Mucosa of gallbladder (tissue), 1 donor: ENCODE measurements around the gene STX16. TPM values are rescaled to one million over a fixed set of nuclear protein-coding genes. Genes with fewer than 3 reads are reported as not detected.
A peak's percentile ranks its signal among the peaks of the same experiment; 100 is the strongest.
"Not testable (repeated sequence)": the region's sequence is repeated elsewhere in the genome, so short reads cannot be mapped to it uniquely, and the experiment has no call there.

Experiments used
- DNase-seq: peaks from one replicate; pipeline ENCODE4 v3.0.0-alpha.2; 2020; ENCODE audit warnings: low spot score
- total RNA-seq: library from RNA; stranded (reverse); gene quantifications from one replicate; pipeline ENCODE4 v1.2.1, GENCODE V29; 2021
- donor health status: DM: no; HTN: no; CAD: no.

Gene STX16
- total RNA-seq, 1 donor from 2014 or later: 63.7 TPM

DNA sequence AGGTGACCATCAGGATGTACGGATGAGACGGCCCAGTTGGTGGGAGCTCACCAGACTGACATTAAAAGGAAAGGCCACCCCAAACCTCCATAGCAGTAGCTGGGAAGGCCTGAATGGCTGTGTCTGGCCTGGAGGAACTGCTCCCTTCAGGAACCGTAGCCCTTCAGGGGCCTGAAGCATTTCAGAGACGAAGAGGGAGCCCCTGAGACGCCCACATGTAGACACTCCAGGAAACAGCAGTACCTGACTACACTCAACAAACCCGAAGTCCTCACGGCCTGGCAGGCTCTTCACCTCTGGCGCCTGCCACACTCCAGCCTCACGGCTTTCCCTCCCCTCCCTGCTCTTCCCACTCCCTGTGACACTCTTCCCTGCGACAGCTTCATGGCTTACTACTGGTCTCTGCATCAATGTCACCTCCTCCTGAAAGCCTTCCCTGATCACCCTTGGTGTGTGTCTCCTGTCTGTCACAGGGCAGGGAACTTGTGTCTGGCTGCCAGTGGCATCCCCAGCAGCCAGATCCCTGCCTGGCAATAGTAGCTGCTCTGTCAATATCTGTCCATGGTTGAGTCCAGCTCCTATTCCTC is 14.6 kb upstream of the STX16 start:
- no peak for DNase-seq

- DNase-seq: no peak
Observed at GRCh38 chr20:58636983-58637421, 14.1 kb upstream of the STX16 start.

DNA sequence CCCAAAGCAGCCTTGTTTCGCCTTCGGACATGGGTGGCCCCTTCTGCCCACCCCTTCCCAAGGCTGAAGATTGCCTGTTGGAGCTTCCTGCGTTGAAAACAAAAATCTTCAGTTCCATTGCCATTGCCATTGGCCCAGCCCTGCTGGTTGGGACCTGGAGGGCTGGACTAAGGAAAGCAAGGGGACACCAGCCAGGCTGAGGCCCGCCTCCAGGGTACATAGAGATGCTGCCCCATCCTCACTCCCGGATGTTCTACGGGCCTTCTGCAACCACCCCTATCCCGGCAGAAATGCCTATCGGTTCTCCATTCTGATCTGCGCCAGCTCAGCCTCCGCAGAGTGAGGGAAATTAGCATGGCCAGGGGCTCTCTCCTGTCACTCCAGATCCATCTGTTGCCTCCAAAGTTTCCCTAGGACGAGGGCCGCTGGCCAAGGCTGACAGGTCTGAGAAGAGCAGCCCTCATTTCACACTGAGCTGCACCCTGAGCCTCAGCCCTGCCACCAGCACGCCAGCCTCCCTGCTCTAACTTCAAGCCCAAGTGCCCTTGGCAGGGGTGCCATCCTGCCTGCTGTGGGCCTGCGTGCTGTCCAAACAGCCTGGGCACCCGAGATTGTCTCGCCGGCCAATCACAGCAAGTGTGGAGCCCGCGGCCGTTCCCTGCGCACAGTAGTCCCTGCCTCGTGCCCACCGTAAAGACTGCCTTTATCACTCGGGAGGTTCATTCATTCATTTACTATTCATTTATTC is 13.4 kb upstream of the STX16 start:
- DNase-seq: no peak

- DNase-seq: no peak
Observed at GRCh38 chr20:58638467-58639181, 12.5 kb upstream of the STX16 start.

DNA sequence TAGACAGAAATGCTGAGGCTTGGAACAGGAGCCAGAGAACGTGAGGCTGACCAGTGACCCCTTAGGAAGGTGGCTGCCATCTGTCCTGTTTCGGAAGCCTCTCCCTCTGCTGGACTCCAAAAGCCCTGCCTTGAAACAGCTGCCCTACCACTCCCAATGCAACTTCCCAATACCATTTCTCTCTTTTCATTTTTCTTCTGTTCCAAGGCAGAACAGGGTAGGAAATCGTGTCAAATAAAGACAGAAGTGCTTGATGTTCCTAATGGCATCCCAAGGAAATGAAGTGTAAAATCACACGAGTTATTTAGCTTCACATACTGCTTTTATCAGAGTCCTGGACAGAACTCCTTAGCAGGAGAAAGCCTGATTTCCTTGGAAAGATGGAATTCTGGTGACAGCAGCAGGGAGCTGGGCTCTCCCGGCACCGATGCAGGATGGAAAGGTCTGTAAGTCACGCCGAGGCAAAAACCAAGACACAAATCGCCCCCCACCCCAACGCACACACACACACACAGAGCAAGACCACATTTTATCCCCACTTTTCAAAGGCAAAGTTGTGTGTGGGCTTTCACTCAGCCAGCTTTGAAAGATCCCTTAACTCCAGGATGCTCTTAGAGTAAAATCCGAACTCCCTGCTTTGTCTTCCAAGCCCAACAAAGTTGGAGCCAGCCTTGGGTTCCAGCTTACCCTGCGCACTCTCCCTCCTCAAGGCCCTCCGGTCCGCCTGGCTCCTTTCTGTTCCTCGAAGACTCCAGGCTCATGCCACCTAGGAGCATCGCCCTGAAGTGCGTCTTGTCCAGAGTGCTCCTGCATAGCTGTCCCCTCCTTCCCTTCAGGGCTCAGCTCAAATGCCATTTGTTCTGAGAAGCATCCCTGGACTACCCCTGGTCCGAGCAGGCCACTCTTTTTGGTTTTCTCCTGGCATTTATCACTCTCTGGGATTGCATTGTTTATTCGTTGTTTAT is 11.6 kb upstream of the STX16 start:
- DNase-seq: no peak

DNA sequence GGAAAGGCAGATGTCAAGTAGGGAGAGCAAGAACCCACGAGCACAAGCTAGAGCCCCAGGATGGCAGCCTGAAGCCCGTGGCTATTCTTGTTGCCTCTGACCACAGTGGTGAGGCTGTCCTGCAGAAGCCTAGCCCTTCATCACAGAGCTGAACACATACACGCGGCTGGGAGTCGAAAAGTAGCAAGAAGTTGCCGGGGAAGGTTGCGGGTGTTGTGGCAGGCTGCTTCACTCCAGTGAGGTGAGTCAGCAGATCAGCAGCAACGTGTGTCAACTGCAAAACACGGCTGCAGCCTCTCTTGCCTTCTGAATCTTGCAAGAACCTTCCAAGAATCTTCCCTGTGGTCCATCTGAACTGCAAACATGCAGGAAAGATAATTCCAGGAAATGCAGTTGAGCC is 10.6 kb upstream of the STX16 start:
- no peak for DNase-seq

DNA sequence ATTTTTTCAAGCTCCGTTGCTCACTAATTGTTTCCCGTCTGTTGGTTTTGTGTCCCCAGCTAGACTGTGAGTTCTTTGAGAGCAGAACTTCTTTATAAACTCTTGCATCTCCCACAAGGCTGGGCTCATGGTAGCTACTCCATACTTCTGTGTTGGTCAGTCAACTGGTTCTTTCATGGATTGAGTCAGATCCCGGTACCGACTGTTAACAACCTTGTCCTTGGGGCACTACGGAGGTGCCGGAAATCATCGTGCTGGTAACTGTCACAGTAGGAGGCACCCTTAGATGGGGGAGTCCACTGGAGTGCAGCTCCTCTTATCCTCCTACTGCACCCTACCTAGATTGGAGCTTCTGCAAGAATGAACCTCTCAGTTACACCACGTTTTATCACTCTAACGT is 8.6 kb upstream of the STX16 start:
- no peak for DNase-seq

GRCh38 chr20:58642896-58643295 is 8.2 kb upstream of the STX16 start:
- DNase-seq: not testable (repeated sequence)

- DNase-seq: peak; percentile 47
Observed at GRCh38 chr20:58645412-58645968, 5.6 kb upstream of the STX16 start.

DNA sequence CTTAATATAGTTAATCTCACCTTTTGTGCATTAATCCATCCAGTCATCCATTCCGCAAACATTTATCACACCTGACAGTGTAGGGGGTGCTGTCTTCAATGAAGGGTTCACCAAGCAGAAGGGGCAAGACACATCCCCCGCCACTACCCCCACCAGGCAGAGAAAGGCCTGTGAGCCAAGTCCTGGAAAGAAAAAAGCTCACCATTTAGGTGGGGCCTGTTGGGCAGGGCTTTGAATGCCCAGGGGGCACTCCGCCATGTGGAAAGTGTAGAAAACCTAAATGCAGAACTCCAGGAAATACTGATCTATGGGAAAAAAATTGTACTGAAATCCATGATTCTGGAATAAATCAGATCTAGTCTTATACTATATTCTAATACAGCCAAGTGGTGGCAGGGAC is 4.8 kb upstream of the STX16 start:
- no peak for DNase-seq

- DNase-seq: no peak
Observed at GRCh38 chr20:58646703-58647102, 4.4 kb upstream of the STX16 start.

- no peak for DNase-seq
Observed at GRCh38 chr20:58647162-58647795, 3.8 kb upstream of the STX16 start.

GRCh38 chr20:58647796-58648501 is 3.1 kb upstream of the STX16 start:
- no peak for DNase-seq

DNA sequence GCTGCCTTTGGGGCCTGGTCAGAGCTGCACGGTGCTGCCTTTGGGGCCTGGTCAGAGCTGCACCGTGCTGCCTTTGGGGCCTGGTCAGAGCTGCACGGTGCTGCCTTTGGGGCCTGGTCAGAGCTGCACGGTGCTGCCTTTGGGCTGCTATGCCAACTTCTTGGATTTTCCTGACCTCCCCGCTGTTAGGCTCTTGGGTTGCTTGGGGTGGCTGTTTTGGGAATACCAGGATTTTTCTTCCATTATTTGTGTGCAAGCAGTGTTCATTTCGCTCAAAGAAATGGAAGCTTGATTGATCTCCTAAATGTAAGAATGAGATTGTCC is 2.6 kb upstream of the STX16 start:
- not testable (repeated sequence) for DNase-seq

GRCh38 chr20:58649288-58650180 is 1.5 kb upstream of the STX16 start:
- DNase-seq: no peak

DNA sequence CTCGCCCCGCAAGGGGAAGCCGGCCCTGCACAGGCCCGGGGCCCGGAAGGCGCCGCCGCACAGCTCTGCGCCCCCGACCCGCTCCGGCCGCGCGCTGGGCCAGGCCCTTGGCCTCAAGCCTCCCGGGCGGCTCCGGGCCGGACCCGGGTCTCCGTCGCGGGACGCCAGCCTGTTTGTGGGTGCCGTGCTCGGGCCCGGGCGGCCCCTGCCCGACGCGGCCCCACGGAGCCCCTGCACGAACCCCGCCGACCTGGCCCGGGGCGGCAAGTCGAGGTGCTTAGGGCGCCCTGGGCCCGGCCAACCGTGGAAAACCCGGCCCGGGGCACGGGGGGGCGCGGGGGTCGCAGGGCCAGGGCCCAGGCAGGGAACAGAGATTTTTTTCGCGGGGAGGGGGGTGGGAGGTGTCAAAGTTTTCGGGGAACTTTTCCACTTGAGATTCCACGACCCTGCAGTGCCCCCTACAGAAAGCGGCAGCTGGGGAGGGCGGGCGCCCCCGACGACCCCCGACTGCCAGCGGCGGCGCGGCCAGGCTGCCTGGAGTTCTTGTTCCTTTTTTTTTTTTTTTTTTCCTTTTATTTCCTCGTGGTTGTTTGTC is 805 bp upstream of the STX16 start:
- DNase-seq: peak; percentile 25

- no peak for DNase-seq
Observed at GRCh38 chr20:58651559-58651945, 469 bp downstream of the STX16 start.

GRCh38 chr20:58651946-58652605 is 993 bp downstream of the STX16 start:
- DNase-seq: peak; percentile 49
